CD1c-positive myeloid dendritic cell (primary cell): ENCODE measurements around the gene AK6.
A peak's percentile ranks its signal among the peaks of the same experiment; 100 is the strongest.
"Not testable (repeated sequence)": the region's sequence is repeated elsewhere in the genome, so short reads cannot be mapped to it uniquely, and the experiment has no call there.

Source experiments
- DNase-seq: peaks from one replicate; pipeline ENCODE4 v3.0.0-alpha.2; 2016; ENCODE audit errors: extremely low spot score

Gene AK6

DNA sequence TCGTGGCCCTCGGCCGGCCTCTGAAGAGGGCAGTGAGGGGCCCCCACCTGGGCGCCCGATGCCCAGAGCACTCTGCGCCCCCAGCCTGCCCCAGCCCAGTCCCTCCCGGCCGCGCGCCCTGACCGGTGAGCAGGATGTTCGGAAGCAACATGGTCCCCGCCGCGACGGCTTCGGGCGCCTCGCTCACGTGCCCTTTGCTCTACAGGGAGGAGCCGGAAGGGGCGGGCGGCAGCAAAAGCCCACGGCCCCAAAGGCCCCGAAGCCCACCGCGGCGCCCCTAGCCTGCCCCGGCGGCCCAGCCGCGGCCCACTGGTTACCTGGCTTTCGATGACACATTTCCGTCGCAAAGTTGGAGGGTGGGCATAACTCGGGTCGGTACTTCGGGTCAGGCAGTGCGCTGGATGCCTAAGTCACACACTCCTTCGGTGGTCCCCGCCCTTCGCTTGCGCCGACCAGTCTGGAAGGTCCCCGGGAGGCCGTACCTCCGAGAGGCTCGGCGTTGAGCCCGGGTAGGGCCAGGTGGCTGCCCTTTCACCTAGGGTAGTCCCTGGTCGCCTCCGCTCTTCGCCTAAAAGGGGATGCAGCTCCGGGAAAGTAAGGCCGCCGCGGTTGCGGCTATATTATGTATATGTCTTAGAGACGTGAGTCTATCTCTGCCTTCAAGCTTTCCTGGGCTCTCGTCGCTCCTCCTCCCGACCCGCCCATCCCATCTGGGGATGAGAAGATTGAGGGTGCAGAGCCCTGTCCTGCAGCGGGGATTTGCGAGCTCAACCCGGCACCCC lies at the start of gene AK6, which contains the start of the genes RAD17 and TAF9:
Gene AK6 (minus strand): TSS at position 181 of the 782 bp plus-strand sequence. CDS start 30 bp downstream, at position 151.
Gene RAD17 (plus strand): TSS at position 479 of the 782 bp plus-strand sequence. CDS start 2,391 bp downstream, outside the sequence.
Gene TAF9 (minus strand): TSS at position 181 of the 782 bp plus-strand sequence. CDS start 3,783 bp downstream, outside the sequence.
- peak; percentile 93 for DNase-seq

DNA sequence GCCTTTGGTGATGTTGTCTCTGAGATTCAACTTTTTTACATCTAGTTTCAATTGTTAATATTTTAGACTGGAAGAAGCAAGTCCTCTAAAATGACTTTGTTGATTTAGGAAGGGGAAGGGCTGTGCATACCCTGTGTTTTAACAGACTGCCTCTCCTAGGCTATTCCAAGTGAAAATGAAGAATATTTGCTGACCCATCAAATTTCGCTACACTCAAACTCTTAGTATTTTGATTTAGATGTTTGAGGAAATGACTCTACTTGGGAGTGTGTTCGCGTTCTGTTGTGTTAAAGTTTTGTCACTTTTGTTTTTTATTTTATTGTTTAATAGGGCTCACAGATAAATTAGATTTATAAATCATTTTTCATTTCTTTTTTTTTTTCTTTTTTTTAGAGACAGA lies 49.2 kb upstream of the AK6 start:
- no peak for DNase-seq

DNA sequence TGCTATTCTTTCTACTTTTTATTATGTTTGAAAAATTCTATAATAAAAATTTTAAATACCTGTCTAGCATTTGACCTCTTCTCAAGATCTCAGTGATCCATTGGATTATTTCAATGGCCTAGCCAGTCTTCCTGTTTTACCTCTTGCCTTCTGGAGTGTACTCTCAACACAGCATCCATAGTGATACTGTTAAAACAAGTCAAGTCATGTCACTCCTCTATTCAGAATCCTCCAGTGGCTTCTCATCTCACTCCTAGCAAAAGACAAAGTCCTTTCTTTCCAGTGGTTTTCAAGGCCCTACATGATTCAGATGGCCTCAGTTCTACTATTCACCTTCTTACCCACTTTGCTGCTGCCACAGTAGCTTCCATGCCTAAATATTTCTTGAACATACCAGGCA lies 47.4 kb upstream of the AK6 start:
- no peak for DNase-seq

DNA sequence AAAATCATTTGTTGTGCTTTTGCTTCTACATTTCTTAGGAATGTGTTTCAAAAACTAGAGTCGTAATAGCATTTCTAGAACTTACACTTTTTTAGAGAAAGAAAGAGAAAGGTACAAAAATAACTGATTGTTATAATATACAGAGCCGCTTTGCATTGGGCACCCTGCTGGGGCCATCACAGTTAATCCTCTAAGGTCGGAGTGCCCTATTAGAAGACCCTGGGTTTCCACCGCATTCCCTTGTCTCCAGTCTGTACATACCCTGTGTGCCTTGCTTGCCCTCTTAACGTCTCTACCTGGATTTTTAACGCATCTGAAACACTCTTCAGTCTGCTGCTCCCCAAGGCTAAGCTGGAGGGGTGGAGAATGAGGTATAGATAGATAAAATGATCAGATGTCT lies 46.9 kb upstream of the AK6 start:
- no peak for DNase-seq

- no peak for DNase-seq
These were observed 46.3 kb upstream of the AK6 start for GRCh38 chr5:69415584-69415958.

DNA sequence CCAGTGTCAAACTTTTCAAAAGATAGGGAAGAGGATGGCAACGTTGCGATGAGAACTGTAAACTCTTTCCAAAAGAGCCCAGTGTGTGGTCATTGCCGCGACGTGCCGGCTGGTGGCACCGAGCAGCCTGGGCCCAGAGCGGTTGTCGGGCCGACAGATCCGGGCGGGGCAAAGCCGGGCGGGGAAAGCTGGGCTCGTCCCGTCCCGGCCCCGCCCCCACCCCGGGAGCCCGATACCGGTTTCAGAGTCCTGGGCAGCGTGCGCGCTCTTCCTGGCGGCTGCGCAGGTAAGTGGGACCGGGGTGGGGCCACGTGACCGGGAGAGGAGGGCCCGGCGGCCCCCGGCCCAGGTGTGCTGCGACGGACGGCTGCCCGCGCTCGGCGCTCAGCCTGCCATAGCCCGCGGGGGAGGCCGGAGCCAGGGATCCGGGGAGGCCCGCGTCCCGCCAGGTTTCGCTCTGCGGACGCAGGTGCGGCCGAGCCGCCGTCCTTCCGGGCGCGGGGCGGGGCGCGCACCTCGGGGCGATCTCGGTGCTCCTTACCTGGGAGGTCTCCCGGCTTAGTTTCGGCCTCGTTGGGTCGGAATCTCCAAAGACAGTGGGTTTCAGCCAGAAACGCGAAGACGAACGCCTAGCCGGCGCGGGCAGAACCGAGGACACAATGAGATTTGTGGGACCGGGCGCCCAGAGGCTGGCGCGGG lies 45.7 kb upstream of the AK6 start, which contains the start of gene MARVELD2:
Gene MARVELD2 (plus strand): TSS at position 232 of the 699 bp plus-strand sequence. CDS start 4,270 bp downstream, outside the sequence.
- peak; percentile 47 for DNase-seq

DNA sequence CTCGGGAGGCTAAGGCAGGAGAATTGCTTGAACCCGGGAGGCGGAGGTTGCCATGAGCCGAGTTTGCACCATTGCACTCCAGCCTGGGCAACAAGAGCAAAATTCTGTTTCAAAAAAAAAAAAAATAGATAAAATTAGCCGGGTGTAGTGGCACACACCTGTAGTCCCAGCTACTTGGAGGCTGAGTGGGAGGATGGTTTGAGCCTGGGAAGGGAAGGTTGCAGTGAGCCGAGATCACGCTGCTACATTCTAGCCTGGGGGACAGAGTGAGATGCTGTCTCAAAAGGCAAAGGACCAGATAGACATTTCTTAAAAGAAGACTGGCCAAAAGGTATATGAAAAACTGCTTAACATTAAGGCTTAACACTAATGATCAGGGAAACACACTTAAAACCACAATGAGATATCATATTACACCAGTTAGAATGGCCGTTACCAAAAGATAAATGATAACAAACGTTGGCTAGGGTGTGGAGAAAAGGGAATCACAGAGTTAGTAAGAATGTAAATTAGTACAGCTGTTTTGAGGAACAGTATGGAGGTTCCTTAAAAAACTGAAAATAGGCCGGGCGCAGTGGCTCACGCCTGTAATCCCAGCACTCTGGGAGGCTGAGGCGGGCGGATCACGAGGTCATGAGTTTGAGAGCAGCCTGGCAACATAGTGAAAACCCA lies 35.5 kb upstream of the AK6 start:
- DNase-seq: no peak

- DNase-seq: no peak
These were observed 9.1 kb upstream of the AK6 start for GRCh38 chr5:69378376-69378775.

GRCh38 chr5:69374911-69375446 lies 5.7 kb upstream of the AK6 start:
- no peak for DNase-seq

- no peak for DNase-seq
These were observed 3.1 kb upstream of the AK6 start for GRCh38 chr5:69372394-69372793.

- not testable (repeated sequence) for DNase-seq
These were observed 1.0 kb upstream of the AK6 start for GRCh38 chr5:69370335-69370734.

GRCh38 chr5:69368458-69369339 lies 621 bp downstream of the AK6 start:
- DNase-seq: peak; percentile 26

- no peak for DNase-seq
These were observed 1.5 kb downstream of the AK6 start for GRCh38 chr5:69367697-69368279.

GRCh38 chr5:69364850-69365249 lies 4.5 kb downstream of the AK6 start:
- DNase-seq: no peak

- peak; percentile 16 for DNase-seq
These were observed 4.9 kb downstream of the AK6 start for GRCh38 chr5:69364414-69364813.

- DNase-seq: no peak
These were observed 8.9 kb downstream of the AK6 start for GRCh38 chr5:69360442-69360841.

- DNase-seq: no peak
These were observed 9.6 kb downstream of the AK6 start for GRCh38 chr5:69359699-69360098.

DNA sequence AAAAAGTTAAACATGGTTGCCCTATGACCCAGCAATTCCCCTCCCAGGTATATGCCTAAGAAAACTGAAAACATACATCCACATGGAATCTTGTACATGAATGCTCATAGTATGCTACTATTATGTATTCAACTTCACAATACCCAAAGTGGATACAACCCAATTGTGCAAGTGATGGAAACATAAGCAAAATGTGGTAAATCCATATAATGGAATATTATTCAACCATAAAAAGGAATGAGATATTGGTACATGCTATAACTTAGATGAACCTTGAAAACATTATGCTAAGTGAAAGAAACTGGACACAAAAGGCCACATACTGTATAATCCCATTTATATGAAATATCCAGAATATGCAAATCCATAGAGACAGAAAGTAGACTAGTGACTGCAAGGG lies 18.7 kb downstream of the AK6 start:
- no peak for DNase-seq

DNA sequence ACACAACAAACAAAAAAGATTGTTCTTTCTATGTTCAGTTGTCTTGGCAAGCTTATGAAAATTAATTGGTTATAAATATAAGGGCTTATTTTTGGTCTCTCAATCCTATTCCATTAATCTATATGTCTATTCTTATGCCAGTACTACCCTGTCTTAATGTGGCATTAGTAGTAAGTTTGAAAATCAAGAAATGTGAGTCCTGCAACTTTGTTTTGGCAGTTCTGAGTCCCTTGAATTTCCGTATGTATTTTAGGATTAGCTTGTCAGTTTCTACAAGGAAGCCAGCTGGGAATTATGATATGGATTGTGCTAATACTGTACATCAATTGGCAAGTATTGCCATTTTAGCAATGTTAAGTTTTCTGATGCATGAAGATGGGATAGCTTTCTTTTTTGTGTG lies 26.2 kb downstream of the AK6 start:
- no peak for DNase-seq

DNA sequence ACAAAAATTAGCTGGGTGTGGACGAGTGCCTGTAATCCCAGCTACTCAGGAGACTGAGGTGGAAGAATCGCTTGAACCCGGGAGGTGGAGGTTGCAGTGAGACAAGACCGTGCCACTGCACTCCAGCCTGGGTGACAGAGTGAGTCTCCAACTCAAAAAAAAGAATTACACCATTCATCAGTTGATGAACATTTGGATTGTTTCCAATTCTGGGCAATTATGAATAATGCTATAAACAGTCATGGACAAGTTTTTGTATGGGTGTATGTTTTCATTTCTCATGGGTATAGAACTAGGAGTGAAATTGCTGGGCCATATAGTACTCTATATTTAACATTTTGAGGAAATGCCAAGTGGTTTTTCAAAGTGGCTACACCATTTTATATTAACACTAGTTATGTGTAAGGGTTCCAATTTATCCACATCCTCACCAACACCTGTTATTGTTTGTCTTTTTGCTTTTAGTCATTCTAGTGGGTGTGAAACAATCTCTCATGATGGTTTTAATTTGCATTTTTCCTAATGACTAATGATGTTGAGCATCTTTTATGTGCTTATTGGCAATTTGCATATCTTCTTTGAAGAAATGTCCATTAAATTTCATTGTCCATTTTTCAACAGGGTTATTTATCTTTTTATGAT lies 27.7 kb downstream of the AK6 start:
- DNase-seq: no peak
